ENCODE measurements around the gene GTPBP3.

DNA sequence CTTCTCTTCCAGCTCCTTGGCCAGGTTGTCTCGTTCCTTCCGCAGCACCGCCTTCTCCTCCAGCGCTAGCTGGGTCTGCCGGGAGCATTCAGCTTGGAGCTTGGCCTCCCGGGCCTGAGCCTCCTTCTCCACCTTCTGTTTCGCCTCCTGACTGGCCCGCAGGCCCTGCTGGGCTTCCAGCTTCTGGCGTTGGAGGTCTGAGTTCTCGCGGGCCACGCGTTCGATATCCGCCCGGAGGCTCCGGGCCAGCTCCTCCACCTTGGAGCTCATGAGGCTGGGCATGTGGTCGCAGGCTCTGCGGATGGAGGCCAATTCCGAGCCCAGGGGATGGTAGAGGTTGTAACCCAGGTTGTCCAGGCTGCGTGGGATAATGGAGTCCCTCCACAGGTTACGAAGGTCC is 28.0 kb downstream of the GTPBP3 start:
- TF ChIP-seq CTCF (IDR thresholded peaks at IDR 0.05) = no peak
- TF ChIP-seq POLR2A (IDR thresholded peaks at IDR 0.05) = no peak
- no peak for TF ChIP-seq POLR2AphosphoS5 (IDR thresholded peaks at IDR 0.05; ENCODE audit: insufficient read depth in 1 of 2, low read depth in 1 of 2)
